HepG2 (cell line): ENCODE results near the gene ARHGEF4. TPM values are rescaled to one million over a fixed set of nuclear protein-coding genes. Genes with fewer than 3 reads are reported as not detected.

Experiments used
- BCL6 ChIP-seq: IDR thresholded peaks from 2 replicates; pipeline ENCODE4 v1.6.1; 2016; ENCODE audit warnings: missing genetic modification reagents, missing compliant biosample characterization
- CEBPB ChIP-seq: IDR thresholded peaks from 2 replicates; pipeline ENCODE4 v1.6.1; 2011; ENCODE audit warnings: low read depth, low read length, improper control_type of control experiment, borderline replicate concordance
- FIP1L1 ChIP-seq: fragments of 200-400 bp; formaldehyde crosslinking; IDR thresholded peaks from 2 replicates; pipeline ENCODE4 v1.6.1; 2018; ENCODE audit warnings: low read depth, mild to moderate bottlenecking, low read length, moderate library complexity, borderline replicate concordance; ENCODE audit not compliant: insufficient read depth
- FOXJ3 ChIP-seq: sonication (generic); formaldehyde crosslinking; IDR thresholded peaks from 2 replicates; pipeline ENCODE4 v1.4.0; 2020; ENCODE audit warnings: missing genetic modification reagents, mild to moderate bottlenecking, borderline replicate concordance
- FOXO4 ChIP-seq: sonication (generic); formaldehyde crosslinking; conservative IDR thresholded peaks from 2 replicates; pipeline ENCODE4 v1.8.1; 2023; ENCODE audit warnings: missing genetic modification reagents
- GMEB2 ChIP-seq: IDR thresholded peaks from 2 replicates; pipeline ENCODE4 v1.6.1; 2016; ENCODE audit warnings: missing biosample characterization, missing genetic modification reagents, low read depth
- MXI1 ChIP-seq: IDR thresholded peaks from 3 replicates; pipeline ENCODE4 v1.6.1; 2012; ENCODE audit warnings: low read depth, low read length, inconsistent platforms, borderline replicate concordance
- NFKB2 ChIP-seq: sonication (generic); formaldehyde crosslinking; IDR thresholded peaks from 2 replicates; pipeline ENCODE4 v1.4.0; 2020; ENCODE audit warnings: missing genetic modification reagents, borderline replicate concordance
- RFX1 ChIP-seq: fragments of 450-650 bp; IDR thresholded peaks from 2 replicates; pipeline ENCODE4 v1.6.1; 2017
- SOX13 ChIP-seq, 3 experiments: fragments of 450-650 bp in 1 of 3; sonication (generic) in 1 of 3; formaldehyde crosslinking in 1 of 3; IDR thresholded peaks in 2 of 3; conservative IDR thresholded peaks in 1 of 3; 2 replicates each; pipeline versions ENCODE4 v1.5.0 to v1.6.1; 2016 to 2020; ENCODE audit warnings: antibody characterized with exemption in 1 of 3, mild to moderate bottlenecking in 1 of 3, missing compliant biosample characterization in 1 of 3, missing genetic modification reagents in 1 of 3, moderate library complexity in 1 of 3
- TEAD3 ChIP-seq: optimal IDR thresholded peaks from 2 replicates; pipeline ENCODE3; 2016; ENCODE audit warnings: borderline replicate concordance
- U2AF2 ChIP-seq: fragments of 200-400 bp; formaldehyde crosslinking; IDR thresholded peaks from 2 replicates; pipeline ENCODE4 v1.6.1; 2017; ENCODE audit warnings: low read depth, mild to moderate bottlenecking, low read length
- ZBTB34 ChIP-seq: sonication (generic); formaldehyde crosslinking; IDR thresholded peaks from 2 replicates; pipeline ENCODE4 v1.8.0; 2022; ENCODE audit warnings: mild to moderate bottlenecking, missing genetic modification reagents
- ZEB1 ChIP-seq: IDR thresholded peaks from 2 replicates; pipeline ENCODE4 v1.6.1; 2012; ENCODE audit warnings: mild to moderate bottlenecking, low read depth, inconsistent platforms; ENCODE audit not compliant: insufficient replicate concordance
- ZNF10 ChIP-seq: sonication (generic); formaldehyde crosslinking; IDR thresholded peaks from 2 replicates; pipeline ENCODE4 v1.4.0; 2020; ENCODE audit warnings: mild to moderate bottlenecking, low read depth, missing genetic modification reagents, borderline replicate concordance
- ZNF121 ChIP-seq: sonication (generic); formaldehyde crosslinking; IDR thresholded peaks from 2 replicates; pipeline ENCODE4 v1.5.0; 2020; ENCODE audit warnings: mild to moderate bottlenecking, missing genetic modification reagents
- ZNF180 ChIP-seq: sonication (generic); formaldehyde crosslinking; IDR thresholded peaks from 2 replicates; pipeline ENCODE4 v1.4.0; 2020; ENCODE audit warnings: low read depth, missing genetic modification reagents, borderline replicate concordance
- ZNF256 ChIP-seq: sonication (generic); formaldehyde crosslinking; conservative IDR thresholded peaks from 2 replicates; pipeline ENCODE4 v1.4.0; 2020; ENCODE audit warnings: missing genetic modification reagents
- ZNF337 ChIP-seq: sonication (generic); formaldehyde crosslinking; IDR thresholded peaks from 2 replicates; pipeline ENCODE4 v1.5.1; 2020; ENCODE audit warnings: missing genetic modification reagents, low read depth, mild to moderate bottlenecking, borderline replicate concordance
- ZNF580 ChIP-seq: IDR thresholded peaks from 2 replicates; pipeline ENCODE4 v1.6.1; 2016; ENCODE audit warnings: low read depth, borderline replicate concordance
- ZNF7 ChIP-seq: IDR thresholded peaks from 2 replicates; pipeline ENCODE4 v1.6.1; 2016; ENCODE audit warnings: missing biosample characterization, missing genetic modification reagents
- ZNF724P ChIP-seq: sonication (generic); formaldehyde crosslinking; IDR thresholded peaks from 2 replicates; pipeline ENCODE4 v1.8.0; 2022; ENCODE audit warnings: missing genetic modification reagents, borderline replicate concordance
- ZNF737 ChIP-seq: sonication (generic); formaldehyde crosslinking; IDR thresholded peaks from 2 replicates; pipeline ENCODE4 v1.5.0; 2020; ENCODE audit warnings: missing genetic modification reagents, mild to moderate bottlenecking, borderline replicate concordance
- ZNF83 ChIP-seq: sonication (generic); formaldehyde crosslinking; IDR thresholded peaks from 2 replicates; pipeline ENCODE4 v1.4.0; 2020; ENCODE audit warnings: missing genetic modification reagents, mild to moderate bottlenecking, borderline replicate concordance
- ZSCAN20 ChIP-seq: sonication (generic); formaldehyde crosslinking; IDR thresholded peaks from 2 replicates; pipeline ENCODE4 v1.4.0; 2020; ENCODE audit warnings: missing genetic modification reagents, mild to moderate bottlenecking, borderline replicate concordance
- polyA plus RNA-seq, 8 experiments: library from polyadenylated mRNA; depleted of rRNA in 3 of 8; stranded (reverse) in 7 of 8; unstranded in 1 of 8; fragments of >200 nt; fragmentation: Illumina TruSeq in 4 of 8; extraction: Trizol in 4 of 8; gene quantifications; 2 replicates each; pipeline versions ENCODE4 v1.2.1 to v1.2.3, GENCODE V29; 2011 to 2016; ENCODE audit warnings: low read depth in 4 of 8, missing spikeins in 1 of 8, mixed read lengths in 1 of 8; ENCODE audit not compliant: insufficient read depth in 1 of 8
- total RNA-seq, 5 experiments: library from RNA; depleted of rRNA; stranded (reverse); fragments of >200 nt; fragmentation: Illumina TruSeq; extraction: Trizol; gene quantifications; 2 replicates each; pipeline ENCODE4 v1.2.3, GENCODE V29; 2016; ENCODE audit warnings: low read depth in 1 of 5

The ARHGEF4 gene
- total and polyA plus RNA-seq, 2 of the 13 experiments (the other 11 are each of a cell fraction or from before 2014, with no cell fraction given), result 0.11 to 0.13 TPM

- no peak for TF ChIP-seq FOXO4
- TF ChIP-seq SOX13 (IDR thresholded peaks at IDR 0.05), result no peak
- TF ChIP-seq SOX13 (CRISPR knock-in tag; conservative IDR thresholded peaks at IDR 0.05 in 1 of 2, IDR thresholded peaks at IDR 0.05 in 1 of 2), result peak in 1 of 2 experiments; percentile 24; a peak in 1 of 4 replicates
- no peak for TF ChIP-seq U2AF2
- TF ChIP-seq ZEB1, result no peak
- no peak for TF ChIP-seq ZNF10 (CRISPR knock-in tag)
- TF ChIP-seq ZNF580 (CRISPR knock-in tag), result no peak
- TF ChIP-seq FIP1L1, result no peak
- TF ChIP-seq NFKB2 (CRISPR knock-in tag), result no peak
- TF ChIP-seq CEBPB, result no peak
- no peak for TF ChIP-seq ZNF337
- no peak for TF ChIP-seq ZNF737 (CRISPR knock-in tag)
- TF ChIP-seq GMEB2 (CRISPR knock-in tag), result no peak
- no peak for TF ChIP-seq FOXJ3 (CRISPR knock-in tag)
- no peak for TF ChIP-seq ZBTB34 (CRISPR knock-in tag)
- no peak for TF ChIP-seq ZNF7
- no peak for TF ChIP-seq ZNF180
- no peak for TF ChIP-seq BCL6 (CRISPR knock-in tag)
- TF ChIP-seq MXI1, result no peak
- TF ChIP-seq ZNF83 (CRISPR knock-in tag), result no peak
- TF ChIP-seq ZNF256 (CRISPR knock-in tag), result no peak
- no peak for TF ChIP-seq RFX1
- TF ChIP-seq ZSCAN20 (CRISPR knock-in tag), result no peak
- TF ChIP-seq ZNF724P (CRISPR knock-in tag), result no peak
- peak; percentile 44; the same call in 1 of the 2 replicates for TF ChIP-seq ZNF121 (CRISPR knock-in tag)
- no peak for TF ChIP-seq TEAD3 (CRISPR knock-in tag)
Observed at GRCh38 chr2:131094463-131095281, 258.0 kb downstream of the ARHGEF4 start (continued).
